ENCODE results near the gene CLOCK.

Gene CLOCK

GRCh38 chr4:55483315-55483714 is 63.4 kb downstream of the CLOCK start:
- peaks cover 36% of the 10 kb centered on the region for H3K36me3 ChIP-seq (ENCODE audit: control insufficient read depth, insufficient read depth, low read length)
- no peak overlapping the region for H3K9ac ChIP-seq (ENCODE audit: low read depth, low read length)
- peaks cover 18% of the 10 kb centered on the region for H3K4me1 ChIP-seq (ENCODE audit: control insufficient read depth, insufficient read depth, low read length)
- H3K4me3 ChIP-seq (ENCODE audit: low read depth, low read length): no peak overlapping the region
- H3K27ac ChIP-seq (ENCODE audit: low read depth, low read length): peak overlapping the region; percentile 67
- no peaks in the 10 kb centered on the region for H3K9me3 ChIP-seq (ENCODE audit: control insufficient read depth, insufficient read depth, low read length)
- no peaks in the 10 kb centered on the region for H3K27me3 ChIP-seq (ENCODE audit: control insufficient read depth, insufficient read depth, low read length)

- Histone ChIP-seq H3K27me3 (ENCODE audit: control insufficient read depth, insufficient read depth, low read length) (no peaks in the 10 kb centered on the region), H3K27ac (ENCODE audit: low read depth, low read length) (no peak overlapping the region)
Observed at GRCh38 chr4:55475394-55476243, 71.1 kb downstream of the CLOCK start.

GRCh38 chr4:55469979-55470378 is 76.7 kb downstream of the CLOCK start:
- Histone ChIP-seq H3K4me1 (ENCODE audit: control insufficient read depth, insufficient read depth, low read length) (peaks cover 6% of the 10 kb centered on the region; the same call in 1 of the 2 replicates), H3K9me3 (ENCODE audit: control insufficient read depth, insufficient read depth, low read length) (0 out of 2 replicates have a peak, but pooled peaks cover 2% of the 10 kb centered on the region), H3K27ac (ENCODE audit: low read depth, low read length) (no peak overlapping the region), H3K27me3 (ENCODE audit: control insufficient read depth, insufficient read depth, low read length) (no peaks in the 10 kb centered on the region), H3K9ac (ENCODE audit: low read depth, low read length) (no peak overlapping the region), H3K36me3 (ENCODE audit: control insufficient read depth, insufficient read depth, low read length) (peaks cover 57% of the 10 kb centered on the region), H3K4me3 (ENCODE audit: low read depth, low read length) (no peak overlapping the region)

More at GRCh38 chr4:55475394-55476243, 71.1 kb downstream of the CLOCK start:
- Histone ChIP-seq H3K4me1 (ENCODE audit: control insufficient read depth, insufficient read depth, low read length) (peaks cover 20% of the 10 kb centered on the region), H3K4me3 (ENCODE audit: low read depth, low read length) (no peak overlapping the region), H3K9me3 (ENCODE audit: control insufficient read depth, insufficient read depth, low read length) (no peaks in the 10 kb centered on the region), H3K36me3 (ENCODE audit: control insufficient read depth, insufficient read depth, low read length) (peaks cover 46% of the 10 kb centered on the region), H3K9ac (ENCODE audit: low read depth, low read length) (no peak overlapping the region)

- Histone ChIP-seq H3K36me3 (ENCODE audit: control insufficient read depth, insufficient read depth, low read length) (peaks cover 55% of the 10 kb centered on the region), H3K27me3 (ENCODE audit: control insufficient read depth, insufficient read depth, low read length) (no peaks in the 10 kb centered on the region), H3K9ac (ENCODE audit: low read depth, low read length) (no peak overlapping the region), H3K4me1 (ENCODE audit: control insufficient read depth, insufficient read depth, low read length) (peaks cover 6% of the 10 kb centered on the region; the same call in 1 of the 2 replicates), H3K27ac (ENCODE audit: low read depth, low read length) (no peak overlapping the region), H3K9me3 (ENCODE audit: control insufficient read depth, insufficient read depth, low read length) (0 out of 2 replicates have a peak, but pooled peaks cover 2% of the 10 kb centered on the region), H3K4me3 (ENCODE audit: low read depth, low read length) (no peak overlapping the region)
Observed at GRCh38 chr4:55468724-55469123, 78.0 kb downstream of the CLOCK start.

- peaks cover 59% of the 10 kb centered on the region for H3K36me3 ChIP-seq (ENCODE audit: control insufficient read depth, insufficient read depth, low read length)
- H3K4me1 ChIP-seq (ENCODE audit: control insufficient read depth, insufficient read depth, low read length): peaks cover 6% of the 10 kb centered on the region; the same call in 1 of the 2 replicates
- H3K9me3 ChIP-seq (ENCODE audit: control insufficient read depth, insufficient read depth, low read length): 0 out of 2 replicates have a peak, but pooled peaks cover 2% of the 10 kb centered on the region
- no peak overlapping the region for H3K9ac ChIP-seq (ENCODE audit: low read depth, low read length)
- no peaks in the 10 kb centered on the region for H3K27me3 ChIP-seq (ENCODE audit: control insufficient read depth, insufficient read depth, low read length)
- no peak overlapping the region for H3K27ac ChIP-seq (ENCODE audit: low read depth, low read length)
- H3K4me3 ChIP-seq (ENCODE audit: low read depth, low read length): no peak overlapping the region
Observed at GRCh38 chr4:55466001-55466400, 80.7 kb downstream of the CLOCK start.

GRCh38 chr4:55458611-55459010 is 88.1 kb downstream of the CLOCK start:
- H3K4me1 ChIP-seq (ENCODE audit: control insufficient read depth, insufficient read depth, low read length): no peaks in the 10 kb centered on the region
- no peaks in the 10 kb centered on the region for H3K9me3 ChIP-seq (ENCODE audit: control insufficient read depth, insufficient read depth, low read length)
- H3K36me3 ChIP-seq (ENCODE audit: control insufficient read depth, insufficient read depth, low read length): peaks cover 46% of the 10 kb centered on the region
- no peak overlapping the region for H3K4me3 ChIP-seq (ENCODE audit: low read depth, low read length)
- no peaks in the 10 kb centered on the region for H3K27me3 ChIP-seq (ENCODE audit: control insufficient read depth, insufficient read depth, low read length)
- no peak overlapping the region for H3K27ac ChIP-seq (ENCODE audit: low read depth, low read length)
- no peak overlapping the region for H3K9ac ChIP-seq (ENCODE audit: low read depth, low read length)

GRCh38 chr4:55458164-55458563 is 88.5 kb downstream of the CLOCK start:
- H3K9me3 ChIP-seq (ENCODE audit: control insufficient read depth, insufficient read depth, low read length): no peaks in the 10 kb centered on the region
- H3K27ac ChIP-seq (ENCODE audit: low read depth, low read length): no peak overlapping the region
- no peak overlapping the region for H3K9ac ChIP-seq (ENCODE audit: low read depth, low read length)
- no peaks in the 10 kb centered on the region for H3K4me1 ChIP-seq (ENCODE audit: control insufficient read depth, insufficient read depth, low read length)
- peaks cover 46% of the 10 kb centered on the region for H3K36me3 ChIP-seq (ENCODE audit: control insufficient read depth, insufficient read depth, low read length)
- no peaks in the 10 kb centered on the region for H3K27me3 ChIP-seq (ENCODE audit: control insufficient read depth, insufficient read depth, low read length)
- no peak overlapping the region for H3K4me3 ChIP-seq (ENCODE audit: low read depth, low read length)

GRCh38 chr4:55450566-55450965 is 96.1 kb downstream of the CLOCK start:
- no peak overlapping the region for H3K27ac ChIP-seq (ENCODE audit: low read depth, low read length)
- no peak overlapping the region for H3K9ac ChIP-seq (ENCODE audit: low read depth, low read length)
- peaks cover 80% of the 10 kb centered on the region for H3K36me3 ChIP-seq (ENCODE audit: control insufficient read depth, insufficient read depth, low read length)
- no peaks in the 10 kb centered on the region for H3K4me1 ChIP-seq (ENCODE audit: control insufficient read depth, insufficient read depth, low read length)
- no peaks in the 10 kb centered on the region for H3K9me3 ChIP-seq (ENCODE audit: control insufficient read depth, insufficient read depth, low read length)
- H3K4me3 ChIP-seq (ENCODE audit: low read depth, low read length): no peak overlapping the region
- H3K27me3 ChIP-seq (ENCODE audit: control insufficient read depth, insufficient read depth, low read length): no peaks in the 10 kb centered on the region

GRCh38 chr4:55447831-55448230 is 98.9 kb downstream of the CLOCK start:
- Histone ChIP-seq H3K4me1 (ENCODE audit: control insufficient read depth, insufficient read depth, low read length) (no peaks in the 10 kb centered on the region), H3K27ac (ENCODE audit: low read depth, low read length) (no peak overlapping the region), H3K27me3 (ENCODE audit: control insufficient read depth, insufficient read depth, low read length) (no peaks in the 10 kb centered on the region), H3K4me3 (ENCODE audit: low read depth, low read length) (no peak overlapping the region), H3K9ac (ENCODE audit: low read depth, low read length) (no peak overlapping the region), H3K36me3 (ENCODE audit: control insufficient read depth, insufficient read depth, low read length) (peaks cover 86% of the 10 kb centered on the region), H3K9me3 (ENCODE audit: control insufficient read depth, insufficient read depth, low read length) (no peaks in the 10 kb centered on the region)

- H3K36me3 ChIP-seq (ENCODE audit: control insufficient read depth, insufficient read depth, low read length): peaks cover 86% of the 10 kb centered on the region
- H3K27ac ChIP-seq (ENCODE audit: low read depth, low read length): no peak overlapping the region
- H3K4me1 ChIP-seq (ENCODE audit: control insufficient read depth, insufficient read depth, low read length): no peaks in the 10 kb centered on the region
- no peak overlapping the region for H3K4me3 ChIP-seq (ENCODE audit: low read depth, low read length)
- no peaks in the 10 kb centered on the region for H3K27me3 ChIP-seq (ENCODE audit: control insufficient read depth, insufficient read depth, low read length)
- H3K9ac ChIP-seq (ENCODE audit: low read depth, low read length): no peak overlapping the region
- no peaks in the 10 kb centered on the region for H3K9me3 ChIP-seq (ENCODE audit: control insufficient read depth, insufficient read depth, low read length)
Observed at GRCh38 chr4:55447108-55447708, 99.5 kb downstream of the CLOCK start.

- no peaks in the 10 kb centered on the region for H3K4me1 ChIP-seq (ENCODE audit: control insufficient read depth, insufficient read depth, low read length)
- no peak overlapping the region for H3K4me3 ChIP-seq (ENCODE audit: low read depth, low read length)
- no peaks in the 10 kb centered on the region for H3K27me3 ChIP-seq (ENCODE audit: control insufficient read depth, insufficient read depth, low read length)
- H3K9me3 ChIP-seq (ENCODE audit: control insufficient read depth, insufficient read depth, low read length): no peaks in the 10 kb centered on the region
- H3K27ac ChIP-seq (ENCODE audit: low read depth, low read length): no peak overlapping the region
- no peak overlapping the region for H3K9ac ChIP-seq (ENCODE audit: low read depth, low read length)
- peaks cover 83% of the 10 kb centered on the region for H3K36me3 ChIP-seq (ENCODE audit: control insufficient read depth, insufficient read depth, low read length)
Observed at GRCh38 chr4:55446578-55446922, 100.2 kb downstream of the CLOCK start.

Measured in HUES48 (cell line).